OCI-LY7 (cell line): Measurements from ENCODE around the gene AGK.
"Not testable (repeated sequence)": the region's sequence is repeated elsewhere in the genome, so short reads cannot be mapped to it uniquely, and the experiment has no call there.

Experiments used
- EZH2phosphoT487 ChIP-seq: fragments of 200-600 bp; sonication (generic); IDR thresholded peaks from 2 replicates; pipeline ENCODE4 v1.6.1; 2018; ENCODE audit warnings: low read depth, borderline replicate concordance, mild to moderate bottlenecking, mixed run types, antibody characterized with exemption, low read length, moderate library complexity, mixed read lengths
- TF ChIP-seq, protein P1 (sequence below): fragments of 200-600 bp; sonication (generic); conservative IDR thresholded peaks from 2 replicates; pipeline ENCODE4 v1.5.1; 2014; ENCODE audit warnings: mild to moderate bottlenecking, antibody characterized with exemption, low read length, moderate library complexity, mixed read lengths

- TF ChIP-seq, protein P1, sequence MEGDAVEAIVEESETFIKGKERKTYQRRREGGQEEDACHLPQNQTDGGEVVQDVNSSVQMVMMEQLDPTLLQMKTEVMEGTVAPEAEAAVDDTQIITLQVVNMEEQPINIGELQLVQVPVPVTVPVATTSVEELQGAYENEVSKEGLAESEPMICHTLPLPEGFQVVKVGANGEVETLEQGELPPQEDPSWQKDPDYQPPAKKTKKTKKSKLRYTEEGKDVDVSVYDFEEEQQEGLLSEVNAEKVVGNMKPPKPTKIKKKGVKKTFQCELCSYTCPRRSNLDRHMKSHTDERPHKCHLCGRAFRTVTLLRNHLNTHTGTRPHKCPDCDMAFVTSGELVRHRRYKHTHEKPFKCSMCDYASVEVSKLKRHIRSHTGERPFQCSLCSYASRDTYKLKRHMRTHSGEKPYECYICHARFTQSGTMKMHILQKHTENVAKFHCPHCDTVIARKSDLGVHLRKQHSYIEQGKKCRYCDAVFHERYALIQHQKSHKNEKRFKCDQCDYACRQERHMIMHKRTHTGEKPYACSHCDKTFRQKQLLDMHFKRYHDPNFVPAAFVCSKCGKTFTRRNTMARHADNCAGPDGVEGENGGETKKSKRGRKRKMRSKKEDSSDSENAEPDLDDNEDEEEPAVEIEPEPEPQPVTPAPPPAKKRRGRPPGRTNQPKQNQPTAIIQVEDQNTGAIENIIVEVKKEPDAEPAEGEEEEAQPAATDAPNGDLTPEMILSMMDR: not testable (repeated sequence)
- not testable (repeated sequence) for TF ChIP-seq EZH2phosphoT487
These were observed 96.5 kb downstream of the AGK start for GRCh38 chr7:141647701-141648100.
